ENCODE results near the gene FKBP5. TPM values are rescaled to one million over a fixed set of nuclear protein-coding genes. Genes with fewer than 3 reads are reported as not detected.

FKBP5 gene
- total and polyA plus RNA-seq, 2 donors (not counting 1 experiment from before 2014, with no cell fraction given) = 2.8 to 7.4 TPM

- Histone ChIP-seq H4K20me1 (ENCODE audit: control insufficient read depth, insufficient read depth, low read length, poor library complexity, severe bottlenecking) (no peaks in the 10 kb centered on the region), H3K36me3 (replicated peaks in 1 of 2; ENCODE audit: control extremely low read depth in 1 of 2, control insufficient read depth in 1 of 2, extremely low read depth in 1 of 2, insufficient read depth in 2 of 2, low read length in 1 of 2) (peaks cover 0 to 4% of the 10 kb centered on the region in 2 experiments), H3K4me2 (replicated peaks; ENCODE audit: low read depth, low read length, poor library complexity, severe bottlenecking) (no peak overlapping the region), H3K27ac (ENCODE audit: low read length in 2 of 2) (no peak overlapping the region), H3K9me3 (ENCODE audit: control extremely low read depth in 1 of 3, control insufficient read depth in 2 of 3, insufficient read depth in 1 of 3, low read length in 2 of 3) (no peaks in the 10 kb centered on the region), H3K4me1 (ENCODE audit: control insufficient read depth in 2 of 2, insufficient read depth in 2 of 2, low read length in 2 of 2) (no peaks in the 10 kb centered on the region), H2AFZ (ENCODE audit: insufficient read depth, low read depth, low read length, poor library complexity, severe bottlenecking) (no peak overlapping the region), H3K27me3 (replicated peaks in 1 of 4; ENCODE audit: control extremely low read depth in 1 of 4, control insufficient read depth in 3 of 4, insufficient read depth in 4 of 4, low read length in 3 of 4) (no peaks in the 10 kb centered on the region), H3K9ac (ENCODE audit: low read length) (no peak overlapping the region), H3K79me2 (ENCODE audit: control insufficient read depth, insufficient read depth, low read length) (no peaks in the 10 kb centered on the region), H3K4me3 (ENCODE audit: control extremely low read depth in 1 of 5, extremely low read depth in 1 of 5, insufficient read depth in 1 of 5, low read depth in 2 of 5, low read length in 4 of 5) (no peak overlapping the region)
- DNase-seq (no peak), ATAC-seq (ENCODE audit: low read depth) (no peak)
- H3K27me3 Mint-ChIP-seq = no peaks in the 10 kb centered on the region
- H3K9me3 Mint-ChIP-seq (ENCODE audit: insufficient read depth) = no peaks in the 10 kb centered on the region
- POLR2A ChIA-PET = interaction anchor here (0.6 kb wide), 1 partner anchor 277 kb away, joined by 8 read pairs; no protein-coding TSS in a partner anchor
- no peak for TF ChIP-seq CTCF (IDR thresholded peaks at IDR 0.05)
- no peak for TF ChIP-seq EZH2 (IDR thresholded peaks at IDR 0.05; ENCODE audit: borderline replicate concordance, insufficient read depth, low read depth, low read length, poor library complexity, severe bottlenecking)
- intact Hi-C loops (cut with micrococcal nuclease) = loop anchor here (5.0 to 10.0 kb wide), 2 partner anchors 96 to 514 kb away; no protein-coding TSS in a partner anchor
- H3K27ac Mint-ChIP-seq = no peak overlapping the region
- no peak overlapping the region for H3K4me3 Mint-ChIP-seq
- H3K4me1 Mint-ChIP-seq = no peaks in the 10 kb centered on the region
- CTCF ChIA-PET = interaction anchor here (0.7 to 9.7 kb wide), 4 partner anchors 10 to 156 kb away, joined by 5 to 369 read pairs (median 9); partner anchors contain the start of gene ARMC12
Measured at GRCh38 chr6:35580836-35581235, 107.9 kb downstream of the FKBP5 start.

GRCh38 chr6:35576682-35577081 is 112.0 kb downstream of the FKBP5 start:
- H3K4me3 ChIP-seq (ENCODE audit: control extremely low read depth in 1 of 5, extremely low read depth in 1 of 5, insufficient read depth in 1 of 5, low read depth in 2 of 5, low read length in 4 of 5) = no peak overlapping the region
- ChIA-PET POLR2A (no interaction called here), CTCF (interaction anchor here (9.7 kb wide), 1 partner anchor 160 kb away, joined by 369 read pairs; the partner anchor contains the start of gene ARMC12)
- intact Hi-C loops (cut with micrococcal nuclease) = no loop called here
- H3K36me3 ChIP-seq (replicated peaks in 1 of 2; ENCODE audit: control extremely low read depth in 1 of 2, control insufficient read depth in 1 of 2, extremely low read depth in 1 of 2, insufficient read depth in 2 of 2, low read length in 1 of 2) = peaks cover 1 to 9% of the 10 kb centered on the region in 2 experiments
- no peaks in the 10 kb centered on the region for H3K79me2 ChIP-seq (ENCODE audit: control insufficient read depth, insufficient read depth, low read length)
- ATAC-seq (ENCODE audit: low read depth) (no peak), DNase-seq (no peak)
- 91% methylated on average over 7 of the region's 9 CpGs for WGBS (ENCODE audit: insufficient coverage)
- H3K27ac Mint-ChIP-seq = no peak overlapping the region
- TF ChIP-seq CTCF (IDR thresholded peaks at IDR 0.05) (no peak), EZH2 (IDR thresholded peaks at IDR 0.05; ENCODE audit: borderline replicate concordance, insufficient read depth, low read depth, low read length, poor library complexity, severe bottlenecking) (no peak)
- no peaks in the 10 kb centered on the region for H3K4me1 ChIP-seq (ENCODE audit: control insufficient read depth in 2 of 2, insufficient read depth in 2 of 2, low read length in 2 of 2)
- no peaks in the 10 kb centered on the region for H4K20me1 ChIP-seq (ENCODE audit: control insufficient read depth, insufficient read depth, low read length, poor library complexity, severe bottlenecking)
- H3K27ac ChIP-seq (ENCODE audit: low read length in 2 of 2) = no peak overlapping the region
- no peak overlapping the region for H3K9ac ChIP-seq (ENCODE audit: low read length)
- no peaks in the 10 kb centered on the region for H3K9me3 ChIP-seq (ENCODE audit: control extremely low read depth in 1 of 3, control insufficient read depth in 2 of 3, insufficient read depth in 1 of 3, low read length in 2 of 3)
- H3K4me3 Mint-ChIP-seq = no peak overlapping the region
- no peak overlapping the region for H3K4me2 ChIP-seq (replicated peaks; ENCODE audit: low read depth, low read length, poor library complexity, severe bottlenecking)
- H3K27me3 ChIP-seq (replicated peaks in 1 of 4; ENCODE audit: control extremely low read depth in 1 of 4, control insufficient read depth in 3 of 4, insufficient read depth in 4 of 4, low read length in 3 of 4) = no peaks in the 10 kb centered on the region
- no peaks in the 10 kb centered on the region for H3K4me1 Mint-ChIP-seq
- no peaks in the 10 kb centered on the region for H3K27me3 Mint-ChIP-seq
- no peaks in the 10 kb centered on the region for H3K9me3 Mint-ChIP-seq (ENCODE audit: insufficient read depth)
- no peak overlapping the region for H2AFZ ChIP-seq (ENCODE audit: insufficient read depth, low read depth, low read length, poor library complexity, severe bottlenecking)

All from B cell (primary cell).